Activated CD4-positive, alpha-beta memory T cell treated with anti-CD3 and anti-CD28 coated beads for 36 hours (primary cell): ENCODE measurements around the gene KRT6B. TPM values are rescaled to one million over a fixed set of nuclear protein-coding genes. Genes with fewer than 3 reads are reported as not detected.
"Not testable (repeated sequence)": the region's sequence is repeated elsewhere in the genome, so short reads cannot be mapped to it uniquely, and the experiment has no call there.

Experiments used
- CTCF ChIA-PET: fragments of 350-600 bp; sonication (Branson Sonifier 250); formaldehyde crosslinking; loops from one replicate; lab custom pipeline; 2021; ENCODE audit warnings: antibody characterized with exemption, inconsistent platforms; lab: Charles Lee
- POLR2A ChIA-PET: fragments of 350-600 bp; sonication (Branson Sonifier 250); formaldehyde crosslinking; loops from one replicate; lab custom pipeline; 2021; ENCODE audit warnings: antibody characterized with exemption; lab: Charles Lee
- DNase-seq: peaks from one replicate; pipeline ENCODE4 v3.0.0-alpha.2; 2020
- H3K27ac Mint-ChIP-seq: one replicate; pipeline ENCODE4 v1.8.0; 2021; ENCODE audit warnings: mixed read lengths
- H3K27me3 Mint-ChIP-seq: one replicate; pipeline ENCODE4 v1.8.0; 2021; ENCODE audit warnings: mixed read lengths
- H3K36me3 Mint-ChIP-seq: one replicate; pipeline ENCODE4 v1.8.0; 2021; ENCODE audit warnings: mixed read lengths
- H3K4me1 Mint-ChIP-seq: one replicate; pipeline ENCODE4 v1.8.0; 2021; ENCODE audit warnings: low read depth, mixed read lengths
- H3K4me3 Mint-ChIP-seq: one replicate; pipeline ENCODE4 v1.8.0; 2021; ENCODE audit warnings: mild to moderate bottlenecking, mixed read lengths
- H3K9me3 Mint-ChIP-seq: one replicate; pipeline ENCODE4 v1.8.0; 2021; ENCODE audit warnings: mixed read lengths
- intact Hi-C: fragments of 100-400 bp; cut with micrococcal nuclease; formaldehyde crosslinking; loops from one replicate; pipeline ENCODE4 v1.15.1; 2023
- total RNA-seq, 2 experiments: library from RNA; stranded (reverse); gene quantifications; one replicate each; pipeline ENCODE4 v1.2.3, GENCODE V29; 2021

KRT6B gene
- total RNA-seq, 2 experiments from 2014 or later = not detected

DNA sequence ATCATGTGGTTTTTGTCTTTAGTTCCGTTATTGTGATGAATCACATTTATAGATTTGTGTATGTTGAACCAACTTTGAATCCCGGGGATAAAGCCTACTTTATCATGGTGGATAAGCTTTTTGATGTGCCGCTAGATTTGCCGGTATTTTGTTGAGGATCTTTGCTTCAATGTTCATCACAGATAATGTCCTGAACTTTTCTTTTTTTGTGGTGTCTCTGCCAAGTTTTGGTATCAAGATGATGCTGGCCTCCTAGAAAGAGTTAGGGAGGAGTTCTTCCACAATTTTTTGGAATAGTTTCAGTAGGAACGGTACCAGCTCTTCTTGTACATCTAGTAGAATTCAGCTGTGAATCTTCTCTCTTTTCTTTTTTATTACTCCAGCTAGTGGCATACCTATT, 6.9 kb upstream of the KRT6B start:
- H3K27ac Mint-ChIP-seq = no peak overlapping the region
- DNase-seq = no peak
- ChIA-PET CTCF (no interaction called here), POLR2A (no interaction called here)
- H3K36me3 Mint-ChIP-seq = no peaks in the 10 kb centered on the region
- no peak overlapping the region for H3K4me3 Mint-ChIP-seq
- intact Hi-C loops = no loop called here
- H3K4me1 Mint-ChIP-seq = peaks cover 1% of the 10 kb centered on the region
- peaks cover 4% of the 10 kb centered on the region for H3K27me3 Mint-ChIP-seq
- H3K9me3 Mint-ChIP-seq = no peaks in the 10 kb centered on the region

DNA sequence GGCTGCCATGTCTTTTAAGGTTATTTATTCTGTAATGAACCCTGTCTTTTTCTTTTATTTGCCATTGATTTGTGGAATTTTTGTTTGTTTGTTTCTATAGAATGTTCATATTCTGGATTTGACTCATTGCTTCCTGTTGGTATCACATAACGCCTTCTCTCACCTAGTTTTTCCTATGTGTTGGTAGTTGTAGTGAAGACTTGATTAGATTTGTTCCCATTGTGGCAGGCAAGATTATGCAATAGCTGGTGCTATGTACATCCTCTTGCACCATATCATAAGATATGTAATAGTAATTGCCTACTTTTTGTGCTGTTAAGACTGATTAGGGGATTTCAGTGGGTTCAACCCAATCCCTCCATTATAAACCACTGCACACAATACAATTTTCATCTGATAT, 3.9 kb upstream of the KRT6B start:
- Mint-ChIP-seq H3K27me3 (peaks cover 1% of the 10 kb centered on the region), H3K36me3 (no peaks in the 10 kb centered on the region), H3K4me1 (peaks cover 1% of the 10 kb centered on the region), H3K4me3 (no peak overlapping the region), H3K9me3 (no peaks in the 10 kb centered on the region), H3K27ac (no peak overlapping the region)
- ChIA-PET CTCF (no interaction called here), POLR2A (no interaction called here)
- DNase-seq = no peak
- intact Hi-C loops = no loop called here

- H3K27ac Mint-ChIP-seq = no peak overlapping the region
- no peak for DNase-seq
- CTCF ChIA-PET = no interaction called here
- no peaks in the 10 kb centered on the region for H3K36me3 Mint-ChIP-seq
- peaks cover 1% of the 10 kb centered on the region for H3K27me3 Mint-ChIP-seq
- POLR2A ChIA-PET = no interaction called here
- H3K9me3 Mint-ChIP-seq = no peaks in the 10 kb centered on the region
- intact Hi-C loops = no loop called here
- no peak overlapping the region for H3K4me3 Mint-ChIP-seq
- peaks cover 1% of the 10 kb centered on the region for H3K4me1 Mint-ChIP-seq
These were observed 2.7 kb upstream of the KRT6B start for GRCh38 chr12:52454411-52455201.

- H3K27ac Mint-ChIP-seq = no peak overlapping the region
- intact Hi-C loops = no loop called here
- CTCF ChIA-PET = no interaction called here
- no peaks in the 10 kb centered on the region for H3K9me3 Mint-ChIP-seq
- H3K4me1 Mint-ChIP-seq = no peaks in the 10 kb centered on the region
- DNase-seq = no peak
- H3K36me3 Mint-ChIP-seq = no peaks in the 10 kb centered on the region
- H3K4me3 Mint-ChIP-seq = no peak overlapping the region
- POLR2A ChIA-PET = no interaction called here
- H3K27me3 Mint-ChIP-seq = peaks cover 18% of the 10 kb centered on the region
These were observed 3.7 kb downstream of the KRT6B start for GRCh38 chr12:52448228-52448627.

- POLR2A ChIA-PET, H3K4me3 Mint-ChIP-seq, H3K36me3 Mint-ChIP-seq, intact Hi-C loops, H3K4me1 Mint-ChIP-seq, DNase-seq, H3K9me3 Mint-ChIP-seq, H3K27ac Mint-ChIP-seq, CTCF ChIA-PET: not testable (repeated sequence)
- H3K27me3 Mint-ChIP-seq = peaks cover 26% of the 10 kb centered on the region
These were observed 4.8 kb downstream of the KRT6B start for GRCh38 chr12:52447196-52447595.

DNA sequence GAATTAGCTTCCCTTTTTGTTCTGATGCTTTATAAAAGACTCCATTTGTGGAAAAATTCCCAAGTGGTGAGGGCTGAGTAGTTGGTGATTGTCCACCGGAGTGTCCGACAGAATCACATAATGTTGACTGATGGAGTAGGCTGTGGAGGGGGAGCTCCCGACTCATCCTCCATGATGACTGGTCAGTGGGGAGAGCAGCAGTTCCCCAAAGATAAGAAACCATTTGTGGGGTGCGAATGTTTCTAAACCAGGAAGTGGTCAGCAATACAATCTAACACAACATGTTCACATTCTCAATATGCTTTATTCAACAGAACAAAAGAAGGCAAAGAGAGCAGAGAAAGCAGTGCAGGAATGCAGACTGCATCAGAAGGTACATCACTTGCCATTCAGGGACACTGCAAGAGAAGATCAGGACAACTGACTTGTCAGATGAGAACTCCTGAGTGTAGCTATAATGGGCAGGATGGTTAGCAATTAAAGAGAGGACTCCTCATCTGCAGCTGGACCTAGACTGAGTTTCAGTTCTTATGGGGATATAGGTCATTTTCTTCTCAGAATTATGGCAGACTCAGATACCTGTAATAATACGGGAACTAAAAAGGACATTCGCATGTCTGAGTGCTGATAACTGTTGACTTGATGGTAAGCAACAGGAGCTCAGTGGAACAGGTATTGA, 5.4 kb downstream of the KRT6B start:
- Mint-ChIP-seq H3K27ac (no peak overlapping the region), H3K4me1 (no peaks in the 10 kb centered on the region), H3K27me3 (peaks cover 33% of the 10 kb centered on the region), H3K9me3 (no peaks in the 10 kb centered on the region), H3K36me3 (no peaks in the 10 kb centered on the region), H3K4me3 (no peak overlapping the region)
- CTCF ChIA-PET = no interaction called here
- DNase-seq = no peak
- intact Hi-C loops = no loop called here
- POLR2A ChIA-PET = no interaction called here

GRCh38 chr12:52445876-52446275, 6.1 kb downstream of the KRT6B start:
- peaks cover 38% of the 10 kb centered on the region for H3K27me3 Mint-ChIP-seq
- no peaks in the 10 kb centered on the region for H3K4me1 Mint-ChIP-seq
- no peak overlapping the region for H3K27ac Mint-ChIP-seq
- ChIA-PET POLR2A (no interaction called here), CTCF (no interaction called here)
- no peaks in the 10 kb centered on the region for H3K36me3 Mint-ChIP-seq
- H3K9me3 Mint-ChIP-seq = no peaks in the 10 kb centered on the region
- no peak overlapping the region for H3K4me3 Mint-ChIP-seq
- intact Hi-C loops = no loop called here
- no peak for DNase-seq

DNA sequence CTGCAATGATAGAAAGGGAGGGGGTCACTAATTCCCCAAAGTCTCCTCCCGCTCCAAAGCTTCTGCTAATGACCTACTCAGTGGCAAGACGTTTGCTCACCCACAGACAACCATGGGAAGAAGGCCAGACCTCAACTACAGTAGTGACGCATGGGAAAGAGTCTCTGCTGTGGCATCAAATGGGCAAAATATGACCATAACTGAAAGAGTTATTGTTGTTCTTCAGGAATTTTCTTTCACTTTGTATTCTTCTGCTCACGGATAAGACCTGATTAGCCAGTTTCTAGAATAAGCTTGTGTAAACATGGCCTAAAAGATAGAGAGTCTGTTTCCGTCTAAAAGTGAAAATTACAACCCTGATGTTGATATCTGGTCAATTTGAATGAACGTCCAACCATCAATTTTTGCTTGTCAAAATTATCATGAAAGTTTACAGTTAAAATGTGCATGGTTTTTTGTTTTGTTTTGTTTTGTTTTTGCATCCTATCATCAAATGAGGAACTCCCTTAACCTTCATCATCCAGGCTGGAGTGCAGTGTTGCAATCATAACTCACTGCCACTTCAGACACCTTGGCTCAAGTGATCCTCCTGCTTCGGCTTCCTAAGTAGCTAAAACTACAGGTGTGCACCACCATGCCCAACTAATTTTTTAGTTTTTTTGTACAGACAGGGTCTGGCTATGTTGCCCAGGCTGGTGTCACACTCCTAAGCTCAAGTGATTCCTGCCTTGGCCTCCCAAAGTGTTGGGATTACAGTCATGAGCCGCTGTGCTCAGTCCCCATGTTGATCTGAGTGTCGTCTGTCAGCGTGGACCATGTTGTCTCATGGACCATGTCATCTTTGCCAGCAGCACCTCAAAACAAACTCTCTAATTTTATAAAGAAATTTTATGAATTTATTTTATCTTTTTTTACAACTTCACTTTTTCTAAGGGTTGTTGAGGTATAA, 7.0 kb downstream of the KRT6B start:
- CTCF ChIA-PET = interaction anchor here (1.2 kb wide), 1 partner anchor 72 kb away, joined by 3 read pairs; no protein-coding TSS in a partner anchor
- H3K4me3 Mint-ChIP-seq = no peak overlapping the region
- H3K36me3 Mint-ChIP-seq = no peaks in the 10 kb centered on the region
- no peak overlapping the region for H3K27ac Mint-ChIP-seq
- peaks cover 42% of the 10 kb centered on the region for H3K27me3 Mint-ChIP-seq
- no peaks in the 10 kb centered on the region for H3K9me3 Mint-ChIP-seq
- no peaks in the 10 kb centered on the region for H3K4me1 Mint-ChIP-seq
- POLR2A ChIA-PET = no interaction called here
- intact Hi-C loops = no loop called here
- DNase-seq = no peak

DNA sequence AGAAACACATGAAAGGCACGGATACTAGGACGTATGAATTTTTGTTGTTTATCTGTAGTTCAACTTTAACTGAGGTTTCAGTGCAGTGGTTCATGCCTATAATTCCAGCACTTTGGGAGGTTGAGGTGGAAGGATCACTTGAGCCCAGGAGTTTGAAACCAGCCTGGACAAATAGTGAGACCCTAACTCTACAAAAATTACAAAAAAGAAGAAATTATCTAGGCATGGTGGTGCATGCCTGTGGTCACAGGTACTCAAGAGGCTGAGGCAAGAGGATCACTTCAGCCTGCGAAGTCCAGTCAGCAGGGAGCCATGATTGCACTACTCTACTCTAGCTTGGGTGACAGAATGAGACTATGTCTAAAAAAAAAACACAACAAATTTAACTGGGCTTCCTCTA, 8.0 kb downstream of the KRT6B start:
- H3K9me3 Mint-ChIP-seq = no peaks in the 10 kb centered on the region
- H3K27ac Mint-ChIP-seq = no peak overlapping the region
- no peak overlapping the region for H3K4me3 Mint-ChIP-seq
- no peaks in the 10 kb centered on the region for H3K36me3 Mint-ChIP-seq
- ChIA-PET CTCF (interaction anchor here (1.2 kb wide), 1 partner anchor 71 kb away, joined by 3 read pairs; no protein-coding TSS in a partner anchor), POLR2A (no interaction called here)
- peaks cover 44% of the 10 kb centered on the region for H3K27me3 Mint-ChIP-seq
- no peak for DNase-seq
- no peaks in the 10 kb centered on the region for H3K4me1 Mint-ChIP-seq
- intact Hi-C loops = no loop called here

DNA sequence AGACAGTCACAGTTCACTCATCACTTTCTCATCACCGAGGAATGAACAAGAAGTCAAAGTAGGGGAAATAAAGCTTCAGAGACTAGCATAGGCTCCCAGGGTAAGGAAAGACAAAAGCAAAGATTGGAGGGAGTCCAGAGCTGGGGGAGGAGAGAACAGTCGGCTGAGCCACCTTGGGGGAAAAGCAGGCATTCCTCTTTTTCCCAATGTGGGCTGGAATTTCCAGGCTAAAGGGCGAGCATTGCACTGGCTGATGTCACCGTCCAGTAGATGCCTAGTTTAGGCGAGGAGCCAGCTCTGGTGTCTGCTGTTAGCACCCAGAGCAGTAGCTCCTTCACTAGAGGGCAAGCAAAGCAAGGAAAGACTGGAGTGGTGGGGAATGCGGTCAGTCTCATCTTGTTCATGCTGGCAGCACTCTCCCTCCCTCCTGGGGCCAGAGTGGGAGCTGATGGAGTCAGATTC, 9.3 kb downstream of the KRT6B start:
- no peak for DNase-seq
- intact Hi-C loops = no loop called here
- Mint-ChIP-seq H3K9me3 (no peaks in the 10 kb centered on the region), H3K36me3 (no peaks in the 10 kb centered on the region), H3K4me3 (no peak overlapping the region), H3K4me1 (no peaks in the 10 kb centered on the region), H3K27me3 (peaks cover 43% of the 10 kb centered on the region), H3K27ac (no peak overlapping the region)
- CTCF ChIA-PET = no interaction called here
- POLR2A ChIA-PET = no interaction called here

GRCh38 chr12:52441320-52441911, 10.5 kb downstream of the KRT6B start:
- Mint-ChIP-seq H3K4me1 (no peaks in the 10 kb centered on the region), H3K36me3 (no peaks in the 10 kb centered on the region), H3K27me3 (peaks cover 43% of the 10 kb centered on the region), H3K4me3 (no peak overlapping the region), H3K27ac (no peak overlapping the region), H3K9me3 (no peaks in the 10 kb centered on the region)
- intact Hi-C loops = no loop called here
- DNase-seq = no peak
- ChIA-PET CTCF (interaction anchor here (0.6 kb wide), 1 partner anchor 429 kb away, joined by 3 read pairs; no protein-coding TSS in a partner anchor), POLR2A (no interaction called here)
